ENCODE measurements around the gene ABRAXAS1. TPM values are rescaled to one million over a fixed set of nuclear protein-coding genes. Genes with fewer than 3 reads are reported as not detected.

Gene ABRAXAS1
- total RNA-seq, 1 donor from 2014 or later, result 25.9 TPM

- H3K27me3 Mint-ChIP-seq (ENCODE audit: low read depth), result no peaks in the 10 kb centered on the region
- TF ChIP-seq CTCF (conservative IDR thresholded peaks at IDR 0.05), result no peak
- H3K4me3 Mint-ChIP-seq, result no peak overlapping the region
- no peak overlapping the region for H3K27ac Mint-ChIP-seq (ENCODE audit: unreplicated experiment)
- no peak for DNase-seq (ENCODE audit: low read depth, low spot score)
- no peaks in the 10 kb centered on the region for H3K36me3 Mint-ChIP-seq (ENCODE audit: low read depth)
- H3K9me3 Mint-ChIP-seq, result no peaks in the 10 kb centered on the region
- H3K4me1 Mint-ChIP-seq, result no peaks in the 10 kb centered on the region
Observed at GRCh38 chr4:83440148-83440814, 44.6 kb downstream of the ABRAXAS1 start.

GRCh38 chr4:83438719-83439118, 46.2 kb downstream of the ABRAXAS1 start:
- Mint-ChIP-seq H3K9me3 (no peaks in the 10 kb centered on the region), H3K27me3 (ENCODE audit: low read depth) (no peaks in the 10 kb centered on the region), H3K4me1 (no peaks in the 10 kb centered on the region), H3K4me3 (no peak overlapping the region), H3K27ac (ENCODE audit: unreplicated experiment) (no peak overlapping the region), H3K36me3 (ENCODE audit: low read depth) (no peaks in the 10 kb centered on the region)
- DNase-seq (ENCODE audit: low read depth, low spot score), result no peak
- no peak for TF ChIP-seq CTCF (conservative IDR thresholded peaks at IDR 0.05)

- DNase-seq (ENCODE audit: low read depth, low spot score), result no peak
- no peak overlapping the region for H3K4me3 Mint-ChIP-seq
- no peaks in the 10 kb centered on the region for H3K4me1 Mint-ChIP-seq
- no peaks in the 10 kb centered on the region for H3K27me3 Mint-ChIP-seq (ENCODE audit: low read depth)
- no peaks in the 10 kb centered on the region for H3K36me3 Mint-ChIP-seq (ENCODE audit: low read depth)
- TF ChIP-seq CTCF (conservative IDR thresholded peaks at IDR 0.05), result no peak
- H3K9me3 Mint-ChIP-seq, result no peaks in the 10 kb centered on the region
- H3K27ac Mint-ChIP-seq (ENCODE audit: unreplicated experiment), result no peak overlapping the region
Observed at GRCh38 chr4:83436680-83437079, 48.2 kb downstream of the ABRAXAS1 start.

- Mint-ChIP-seq H3K9me3 (no peaks in the 10 kb centered on the region), H3K36me3 (ENCODE audit: low read depth) (peaks cover 6% of the 10 kb centered on the region), H3K4me1 (no peaks in the 10 kb centered on the region), H3K27me3 (ENCODE audit: low read depth) (no peaks in the 10 kb centered on the region), H3K4me3 (no peak overlapping the region), H3K27ac (ENCODE audit: unreplicated experiment) (no peak overlapping the region)
- no peak for DNase-seq (ENCODE audit: low read depth, low spot score)
- TF ChIP-seq CTCF (conservative IDR thresholded peaks at IDR 0.05), result no peak
Observed at GRCh38 chr4:83431200-83431599, 53.7 kb downstream of the ABRAXAS1 start.

- Mint-ChIP-seq H3K27me3 (ENCODE audit: low read depth) (no peaks in the 10 kb centered on the region), H3K27ac (ENCODE audit: unreplicated experiment) (no peak overlapping the region), H3K4me3 (no peak overlapping the region), H3K36me3 (ENCODE audit: low read depth) (peaks cover 12% of the 10 kb centered on the region), H3K9me3 (no peaks in the 10 kb centered on the region), H3K4me1 (no peaks in the 10 kb centered on the region)
- DNase-seq (ENCODE audit: low read depth, low spot score), result no peak
- no peak for TF ChIP-seq CTCF (conservative IDR thresholded peaks at IDR 0.05)
Observed at GRCh38 chr4:83418211-83418610, 66.7 kb downstream of the ABRAXAS1 start.

Data from neural crest cell (in vitro differentiated cells).